SU-DHL-6 (cell line): ENCODE data around the gene MMAA.
"Not testable (repeated sequence)": the region's sequence is repeated elsewhere in the genome, so short reads cannot be mapped to it uniquely, and the experiment has no call there.

Experiments
- H2AFZ ChIP-seq: fragments of 200-600 bp; sonication (generic); 2 replicates; pipeline ENCODE4 v1.6.1; 2014; ENCODE audit warnings: low read depth, mild to moderate bottlenecking, moderate library complexity, mixed read lengths, antibody characterized with exemption, low read length; ENCODE audit not compliant: severe bottlenecking
- H3F3A ChIP-seq: fragments of 200-600 bp; shearing (Covaris generic); 2 replicates; pipeline ENCODE4 v1.6.0; 2016; ENCODE audit warnings: antibody characterized with exemption, mild to moderate bottlenecking; ENCODE audit not compliant: insufficient read depth
- H3K27ac ChIP-seq: fragments of 200-600 bp; sonication (generic); 2 replicates; pipeline ENCODE4 v1.5.1; 2016; ENCODE audit warnings: low read depth, mild to moderate bottlenecking, low read length, moderate library complexity, mixed read lengths
- H3K27me3 ChIP-seq: fragments of 200-600 bp; sonication (generic), shearing (Covaris generic); 2 replicates; pipeline ENCODE4 v1.6.0; 2014; ENCODE audit warnings: mild to moderate bottlenecking, low read length
- H3K36me3 ChIP-seq: fragments of 200-600 bp; sonication (generic); 2 replicates; pipeline ENCODE4 v1.6.1; 2014; ENCODE audit warnings: mild to moderate bottlenecking, low read length, mixed read lengths
- H3K4me2 ChIP-seq: fragments of 300-600, 200-600 bp; shearing (Covaris generic), sonication (generic); 2 replicates; pipeline ENCODE4 v1.6.0; 2014; ENCODE audit warnings: low read length, low read depth, mild to moderate bottlenecking; ENCODE audit not compliant: poor library complexity, severe bottlenecking
- H3K4me3 ChIP-seq: fragments of 200-600 bp; sonication (generic); 2 replicates; pipeline ENCODE4 v1.5.1; 2014; ENCODE audit warnings: antibody characterized with exemption, low read length, mild to moderate bottlenecking, mixed read lengths; ENCODE audit not compliant: insufficient read depth, poor library complexity, severe bottlenecking
- H3K79me2 ChIP-seq: fragments of 200-600 bp; sonication (generic); 2 replicates; pipeline ENCODE4 v1.6.1; 2014; ENCODE audit warnings: mild to moderate bottlenecking, low read length, moderate library complexity; ENCODE audit not compliant: insufficient read depth
- H3K9ac ChIP-seq: fragments of 200-600 bp; sonication (generic); 2 replicates; pipeline ENCODE4 v1.7.0; 2014; ENCODE audit warnings: mild to moderate bottlenecking, low read length
- H3K9me2 ChIP-seq: fragments of 200-600 bp; sonication (generic); replicated peaks from 2 replicates; pipeline ENCODE4 v1.6.1; 2014; ENCODE audit warnings: low read length; ENCODE audit not compliant: insufficient read depth
- H3K9me3 ChIP-seq: fragments of 200-600 bp; sonication (generic); 2 replicates; pipeline ENCODE4 v1.6.1; 2014; ENCODE audit warnings: low read length, mixed read lengths; ENCODE audit not compliant: insufficient read depth
- H4K20me1 ChIP-seq: fragments of 200-600 bp; sonication (generic); 2 replicates; pipeline ENCODE4 v1.6.1; 2014; ENCODE audit warnings: low read depth, mild to moderate bottlenecking, antibody characterized with exemption, low read length, moderate library complexity, mixed read lengths
- EZH2phosphoT487 ChIP-seq: fragments of 200-600 bp; sonication (generic), shearing (Covaris generic); conservative IDR thresholded peaks from 2 replicates; pipeline ENCODE4 v1.6.1; 2018; ENCODE audit warnings: mild to moderate bottlenecking, antibody characterized with exemption, low read length, moderate library complexity, mixed read lengths
- TF ChIP-seq, protein P1 (sequence below): fragments of 200-600 bp; sonication (generic); IDR thresholded peaks from one replicate; pipeline ENCODE4 v1.5.1; 2017; ENCODE audit warnings: antibody characterized with exemption, mild to moderate bottlenecking, low read length, moderate library complexity; ENCODE audit not compliant: insufficient read depth, poor library complexity, severe bottlenecking

MMAA gene

GRCh38 chr4:145639186-145639698 is 20.1 kb downstream of the MMAA start:
- Histone ChIP-seq H2AFZ (no peak overlapping the region), H3K9me3 (no peaks in the 10 kb centered on the region), H3K36me3 (no peaks in the 10 kb centered on the region), H3K27ac (no peak overlapping the region), H4K20me1 (no peaks in the 10 kb centered on the region), H3K79me2 (no peaks in the 10 kb centered on the region), H3K4me2 (no peak overlapping the region), H3K9me2 (no peaks in the 10 kb centered on the region), H3F3A (no peaks in the 10 kb centered on the region), H3K4me3 (no peak overlapping the region), H3K9ac (no peak overlapping the region), H3K27me3 (no peaks in the 10 kb centered on the region)
- no peak for TF ChIP-seq EZH2phosphoT487

DNA sequence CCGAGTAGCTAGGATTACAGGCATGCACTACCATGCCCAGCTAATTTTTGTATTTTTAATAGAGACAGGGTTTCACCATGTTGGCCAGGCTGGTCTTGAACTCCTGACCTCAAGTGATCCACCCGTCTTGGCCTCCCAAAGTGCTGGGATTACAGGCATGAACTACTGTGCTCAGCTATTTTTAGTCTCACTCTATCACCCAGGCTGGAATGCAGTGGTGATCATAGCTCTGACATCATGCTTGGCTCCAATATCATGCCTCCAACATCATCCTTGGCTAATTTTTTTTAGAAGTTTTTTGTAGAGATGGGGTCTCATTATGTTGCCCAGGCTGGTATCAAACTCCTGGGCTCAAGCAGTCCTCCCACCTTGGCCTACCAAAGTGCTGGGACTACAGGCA is 21.1 kb downstream of the MMAA start:
- H3K27ac ChIP-seq, H3K79me2 ChIP-seq, H3K9ac ChIP-seq: not testable (repeated sequence)

DNA sequence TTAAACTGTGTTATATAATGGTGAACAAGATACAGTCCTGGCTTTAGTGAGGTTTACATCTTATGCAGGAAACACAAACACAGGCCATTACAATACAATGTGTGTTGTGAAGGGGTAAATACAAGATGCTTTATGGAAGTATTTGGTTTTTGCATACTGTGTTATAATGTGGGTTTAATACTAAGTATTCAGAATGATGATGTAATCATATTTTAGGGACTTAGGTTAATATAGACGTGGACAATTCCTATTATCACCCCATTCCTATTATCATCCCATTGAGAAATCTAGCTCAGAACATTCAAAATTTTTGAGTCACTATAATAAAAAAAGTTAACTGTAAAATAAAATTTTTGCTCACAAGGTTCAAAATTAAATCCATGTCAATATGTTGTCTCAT is 24.1 kb downstream of the MMAA start:
- Histone ChIP-seq H3K4me3 (no peak overlapping the region), H3K9ac (no peak overlapping the region), H4K20me1 (no peaks in the 10 kb centered on the region), H3K9me2 (no peaks in the 10 kb centered on the region), H2AFZ (no peak overlapping the region), H3F3A (no peaks in the 10 kb centered on the region), H3K4me2 (no peak overlapping the region), H3K79me2 (no peaks in the 10 kb centered on the region), H3K36me3 (no peaks in the 10 kb centered on the region), H3K9me3 (no peaks in the 10 kb centered on the region), H3K27me3 (no peaks in the 10 kb centered on the region), H3K27ac (no peak overlapping the region)
- no peak for TF ChIP-seq EZH2phosphoT487
- TF ChIP-seq, protein P1, sequence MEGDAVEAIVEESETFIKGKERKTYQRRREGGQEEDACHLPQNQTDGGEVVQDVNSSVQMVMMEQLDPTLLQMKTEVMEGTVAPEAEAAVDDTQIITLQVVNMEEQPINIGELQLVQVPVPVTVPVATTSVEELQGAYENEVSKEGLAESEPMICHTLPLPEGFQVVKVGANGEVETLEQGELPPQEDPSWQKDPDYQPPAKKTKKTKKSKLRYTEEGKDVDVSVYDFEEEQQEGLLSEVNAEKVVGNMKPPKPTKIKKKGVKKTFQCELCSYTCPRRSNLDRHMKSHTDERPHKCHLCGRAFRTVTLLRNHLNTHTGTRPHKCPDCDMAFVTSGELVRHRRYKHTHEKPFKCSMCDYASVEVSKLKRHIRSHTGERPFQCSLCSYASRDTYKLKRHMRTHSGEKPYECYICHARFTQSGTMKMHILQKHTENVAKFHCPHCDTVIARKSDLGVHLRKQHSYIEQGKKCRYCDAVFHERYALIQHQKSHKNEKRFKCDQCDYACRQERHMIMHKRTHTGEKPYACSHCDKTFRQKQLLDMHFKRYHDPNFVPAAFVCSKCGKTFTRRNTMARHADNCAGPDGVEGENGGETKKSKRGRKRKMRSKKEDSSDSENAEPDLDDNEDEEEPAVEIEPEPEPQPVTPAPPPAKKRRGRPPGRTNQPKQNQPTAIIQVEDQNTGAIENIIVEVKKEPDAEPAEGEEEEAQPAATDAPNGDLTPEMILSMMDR = no peak

More for the DNA sequence above, 21.1 kb downstream of the MMAA start:
- not testable (repeated sequence) for H3F3A ChIP-seq, H3K27me3 ChIP-seq, H3K9me3 ChIP-seq, H3K36me3 ChIP-seq, H4K20me1 ChIP-seq, H3K9me2 ChIP-seq, H3K4me3 ChIP-seq, H3K4me2 ChIP-seq, H2AFZ ChIP-seq

- TF ChIP-seq, protein P1 = no peak
- TF ChIP-seq EZH2phosphoT487 = no peak
- Histone ChIP-seq H3K9ac (no peak overlapping the region), H4K20me1 (no peaks in the 10 kb centered on the region), H3K4me3 (no peak overlapping the region), H3K27ac (no peak overlapping the region), H3K79me2 (no peaks in the 10 kb centered on the region), H3F3A (no peaks in the 10 kb centered on the region), H3K9me3 (no peaks in the 10 kb centered on the region), H3K9me2 (no peaks in the 10 kb centered on the region), H3K36me3 (no peaks in the 10 kb centered on the region), H3K27me3 (no peaks in the 10 kb centered on the region), H3K4me2 (no peak overlapping the region), H2AFZ (no peak overlapping the region)
Observed at GRCh38 chr4:145644699-145645098, 25.5 kb downstream of the MMAA start.
